ENCODE results near the gene NEU2.

GRCh38 chr2:233079473-233079877, 47.0 kb downstream of the NEU2 start:
- TF ChIP-seq CTCF (IDR thresholded peaks at IDR 0.05 in 2 of 3, conservative IDR thresholded peaks at IDR 0.05 in 1 of 3; ENCODE audit: borderline replicate concordance in 1 of 3, insufficient read depth in 1 of 3, low read depth in 2 of 3, low read length in 2 of 3) (no peak), REST (IDR thresholded peaks at IDR 0.05; ENCODE audit: low read depth) (no peak), POLR2A (IDR thresholded peaks at IDR 0.05; ENCODE audit: borderline replicate concordance, extremely low read depth, insufficient read depth, insufficient read length) (no peak), TCF7L2 (IDR thresholded peaks at IDR 0.05; ENCODE audit: borderline replicate concordance, extremely low read depth, insufficient read depth, insufficient read length) (no peak), POLR2AphosphoS5 (IDR thresholded peaks at IDR 0.05; ENCODE audit: low read depth, low read length) (no peak), CEBPB (IDR thresholded peaks at IDR 0.05; ENCODE audit: low read depth) (no peak), FOSL1 (IDR thresholded peaks at IDR 0.05; ENCODE audit: low read depth) (no peak), ZFX (IDR thresholded peaks at IDR 0.05) (no peak), ELF1 (IDR thresholded peaks at IDR 0.05; ENCODE audit: borderline replicate concordance, low read depth) (no peak), ATF3 (IDR thresholded peaks at IDR 0.05) (no peak)

Measured in HCT116 (cell line).